H4 (cell line): Measurements from ENCODE around the gene MRTFA. TPM values are rescaled to one million over a fixed set of nuclear protein-coding genes. Genes with fewer than 3 reads are reported as not detected.
"Not testable (repeated sequence)": the region's sequence is repeated elsewhere in the genome, so short reads cannot be mapped to it uniquely, and the experiment has no call there.

Source experiments
- DNase-seq: peaks from one replicate; pipeline ENCODE4 v3.0.0-alpha.2; 2015; ENCODE audit warnings: low spot score
- total RNA-seq: library from RNA; depleted of rRNA; stranded (reverse); fragments of >200 nt; shearing (Covaris generic); gene quantifications from 2 replicates; pipeline ENCODE4 v1.2.3, GENCODE V29; 2014; rRNA removed

The MRTFA gene
- 13.6 and 20.5 TPM in 2 replicates for total RNA-seq

GRCh38 chr22:40636380-40637182, at the start of gene MRTFA:
MRTFA (minus strand) TSS chr22:40636719.
- DNase-seq: peak; percentile 100

DNA sequence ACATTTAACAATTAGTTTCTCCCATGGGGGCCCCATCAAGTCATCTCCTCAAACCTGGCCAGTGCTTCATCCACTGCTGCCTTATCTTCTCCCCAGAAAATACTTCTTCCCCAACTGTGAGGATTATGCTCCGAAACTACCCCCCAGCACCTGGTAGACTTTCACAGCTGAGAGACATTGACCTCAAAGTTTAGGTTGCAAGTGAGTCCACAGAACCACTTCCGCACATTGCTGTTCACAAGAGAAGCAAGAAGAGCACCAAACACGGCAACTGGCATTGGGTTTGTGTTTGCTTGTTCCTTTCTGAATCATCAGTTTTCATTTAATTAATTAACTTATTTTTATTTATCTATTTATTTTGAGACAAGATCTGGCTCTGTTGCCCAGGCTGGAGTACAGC, 48.9 kb upstream of the MRTFA start:
- DNase-seq: no peak

GRCh38 chr22:40684728-40685127, 48.2 kb upstream of the MRTFA start:
- DNase-seq: no peak

GRCh38 chr22:40681451-40681850, 44.9 kb upstream of the MRTFA start:
- DNase-seq: no peak

DNA sequence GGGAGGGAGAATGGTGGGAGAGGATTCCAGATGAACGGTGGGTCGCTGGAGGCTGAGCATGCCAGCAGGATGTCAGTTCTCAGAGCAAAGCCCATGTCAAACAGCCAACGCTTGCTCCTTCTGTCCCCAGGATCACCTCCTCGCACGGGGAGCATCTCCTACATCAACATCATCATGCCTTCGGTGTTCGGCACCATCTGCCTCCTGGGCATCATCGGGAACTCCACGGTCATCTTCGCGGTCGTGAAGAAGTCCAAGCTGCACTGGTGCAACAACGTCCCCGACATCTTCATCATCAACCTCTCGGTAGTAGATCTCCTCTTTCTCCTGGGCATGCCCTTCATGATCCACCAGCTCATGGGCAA, 44.3 kb upstream of the MRTFA start:
- no peak for DNase-seq

- no peak for DNase-seq
Measured at GRCh38 chr22:40679964-40680818, 43.7 kb upstream of the MRTFA start.

DNA sequence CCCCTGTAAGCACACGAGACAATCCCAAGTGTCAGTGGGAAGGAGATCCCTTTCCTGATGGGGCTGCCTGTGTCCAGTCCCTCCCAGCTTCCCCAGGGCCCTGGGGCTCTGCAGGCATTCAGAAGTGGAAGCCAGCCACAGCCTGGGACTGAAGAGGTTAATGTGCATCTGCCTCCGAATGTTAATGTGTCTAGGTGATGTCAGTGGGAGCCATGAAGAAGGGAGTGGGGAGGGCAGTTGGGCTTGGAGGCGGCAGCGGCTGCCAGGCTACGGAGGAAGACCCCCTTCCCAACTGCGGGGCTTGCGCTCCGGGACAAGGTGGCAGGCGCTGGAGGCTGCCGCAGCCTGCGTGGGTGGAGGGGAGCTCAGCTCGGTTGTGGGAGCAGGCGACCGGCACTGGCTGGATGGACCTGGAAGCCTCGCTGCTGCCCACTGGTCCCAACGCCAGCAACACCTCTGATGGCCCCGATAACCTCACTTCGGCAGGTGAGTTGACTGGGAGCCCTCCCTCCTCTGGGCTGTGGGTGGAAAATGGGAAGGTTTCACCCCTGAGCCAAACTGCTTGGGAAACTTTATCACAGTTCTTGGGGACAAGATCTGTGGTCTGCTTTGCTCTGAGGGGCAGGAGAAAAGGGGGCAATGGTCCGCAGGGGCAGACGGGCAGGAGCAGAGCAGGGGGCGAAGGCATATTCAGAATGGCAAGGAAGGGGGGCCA, 42.9 kb upstream of the MRTFA start, which contains the start of gene MCHR1:
MCHR1 (plus strand) TSS at position 236 of the 715 bp plus-strand sequence; CDS start at position 405, 169 bp downstream.
- DNase-seq: no peak

DNA sequence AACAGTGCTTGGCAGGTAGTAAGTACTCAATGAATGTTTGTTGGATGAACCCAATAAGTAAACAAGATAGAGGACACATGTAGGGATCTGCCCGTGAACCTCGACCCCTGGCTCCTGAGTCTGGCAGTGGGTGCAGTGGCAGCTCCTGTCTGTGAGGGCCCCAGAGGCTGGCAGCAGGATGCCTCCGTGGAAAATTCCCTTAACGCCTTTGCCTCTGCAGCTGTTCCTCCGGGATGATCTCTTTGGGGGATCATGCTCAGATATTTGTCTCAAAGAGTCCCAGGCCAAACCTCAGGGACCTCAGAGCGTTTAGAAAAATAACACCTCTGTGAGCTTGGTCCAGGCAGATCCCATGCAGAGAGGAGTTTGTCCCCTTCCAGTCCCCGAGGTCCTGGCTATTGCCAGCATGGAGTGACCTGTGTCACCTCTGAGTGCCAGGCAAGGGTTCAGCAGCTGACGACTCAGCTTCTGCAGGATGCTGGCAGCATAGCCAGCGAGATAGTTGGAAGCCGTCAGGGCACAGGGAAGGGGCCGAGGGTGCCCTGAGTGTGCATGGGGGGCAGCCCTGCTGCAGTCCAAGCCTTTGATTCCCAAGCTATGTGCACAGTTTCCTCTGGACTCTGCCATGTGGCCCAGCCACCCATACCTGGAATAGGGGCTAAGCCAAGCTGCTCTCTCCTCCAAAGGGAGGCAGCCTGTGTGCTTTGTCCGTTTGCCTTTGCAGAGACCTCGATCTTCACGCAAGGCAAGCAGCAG, 42.2 kb upstream of the MRTFA start:
- DNase-seq: no peak

GRCh38 chr22:40676644-40677043, 40.1 kb upstream of the MRTFA start:
- no peak for DNase-seq

DNA sequence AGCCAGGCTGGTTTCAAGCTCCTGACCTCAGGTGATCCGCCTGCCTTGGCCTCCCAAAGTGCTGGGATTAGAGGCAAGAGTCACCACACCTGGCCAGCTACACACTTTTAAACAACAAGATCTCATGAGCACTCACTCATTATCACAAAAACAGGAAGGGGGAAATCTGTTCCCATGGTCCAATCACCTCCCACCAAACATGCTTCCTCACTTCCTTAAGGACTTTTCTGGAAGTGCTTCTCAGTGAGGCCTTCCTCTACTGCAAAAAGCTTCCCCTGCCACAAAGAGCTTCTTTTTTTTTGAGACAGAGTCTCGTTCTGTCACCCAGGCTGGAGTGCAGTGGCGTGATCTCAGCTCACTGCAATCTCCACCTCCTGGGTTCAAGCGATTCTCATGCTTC, 39.6 kb upstream of the MRTFA start:
- DNase-seq: not testable (repeated sequence)

- DNase-seq: no peak
Measured at GRCh38 chr22:40674274-40674673, 37.8 kb upstream of the MRTFA start.

- DNase-seq: no peak
Measured at GRCh38 chr22:40673017-40673416, 36.5 kb upstream of the MRTFA start.

DNA sequence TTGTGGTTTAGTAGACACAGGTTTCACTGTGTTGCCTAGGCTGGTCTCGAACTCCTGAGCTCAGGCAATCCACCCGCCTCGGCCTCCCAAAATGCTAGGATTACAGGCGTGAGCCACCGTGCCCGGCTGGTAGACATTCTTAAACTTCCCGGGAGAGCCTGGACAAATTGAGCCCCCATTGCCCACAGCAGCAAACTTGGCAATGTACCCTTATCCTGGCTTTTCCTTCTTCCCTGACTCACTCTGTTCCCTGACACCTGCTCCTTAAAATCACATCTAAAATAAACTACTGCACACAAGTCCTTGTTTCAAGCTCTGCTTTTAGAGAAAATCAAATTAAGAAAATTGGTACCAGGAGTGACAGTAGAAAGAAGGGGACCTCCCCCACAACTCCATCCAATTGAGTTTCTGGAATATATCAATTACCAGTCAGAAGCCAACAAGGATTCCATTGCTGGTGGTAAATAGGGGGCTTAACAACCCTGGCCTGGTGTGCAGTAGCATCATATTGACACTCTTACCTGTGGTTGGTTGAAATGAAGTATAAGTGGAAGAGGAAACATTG, 35.4 kb upstream of the MRTFA start:
- DNase-seq: no peak

DNA sequence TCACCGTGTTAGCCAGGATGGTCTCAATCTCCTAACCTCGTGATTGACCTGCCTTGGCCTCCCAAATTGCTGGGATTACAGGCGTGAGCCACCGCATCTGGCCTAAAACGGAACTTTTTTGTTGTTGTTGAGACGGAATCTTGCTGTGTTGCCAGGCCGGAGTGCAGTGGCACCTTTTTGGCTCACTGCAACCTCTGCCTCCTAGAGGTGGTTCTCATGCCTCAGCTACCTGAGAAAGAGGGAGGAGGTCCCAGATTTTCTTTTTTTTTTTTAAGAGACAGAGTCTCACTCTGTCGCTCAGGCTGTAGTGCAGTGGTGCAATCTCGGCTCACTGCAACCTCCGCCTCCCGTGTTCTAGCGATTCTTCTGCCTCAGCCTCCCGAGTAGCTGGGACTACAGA, 34.9 kb upstream of the MRTFA start:
- DNase-seq: no peak

GRCh38 chr22:40670058-40670457, 33.5 kb upstream of the MRTFA start:
- no peak for DNase-seq

DNA sequence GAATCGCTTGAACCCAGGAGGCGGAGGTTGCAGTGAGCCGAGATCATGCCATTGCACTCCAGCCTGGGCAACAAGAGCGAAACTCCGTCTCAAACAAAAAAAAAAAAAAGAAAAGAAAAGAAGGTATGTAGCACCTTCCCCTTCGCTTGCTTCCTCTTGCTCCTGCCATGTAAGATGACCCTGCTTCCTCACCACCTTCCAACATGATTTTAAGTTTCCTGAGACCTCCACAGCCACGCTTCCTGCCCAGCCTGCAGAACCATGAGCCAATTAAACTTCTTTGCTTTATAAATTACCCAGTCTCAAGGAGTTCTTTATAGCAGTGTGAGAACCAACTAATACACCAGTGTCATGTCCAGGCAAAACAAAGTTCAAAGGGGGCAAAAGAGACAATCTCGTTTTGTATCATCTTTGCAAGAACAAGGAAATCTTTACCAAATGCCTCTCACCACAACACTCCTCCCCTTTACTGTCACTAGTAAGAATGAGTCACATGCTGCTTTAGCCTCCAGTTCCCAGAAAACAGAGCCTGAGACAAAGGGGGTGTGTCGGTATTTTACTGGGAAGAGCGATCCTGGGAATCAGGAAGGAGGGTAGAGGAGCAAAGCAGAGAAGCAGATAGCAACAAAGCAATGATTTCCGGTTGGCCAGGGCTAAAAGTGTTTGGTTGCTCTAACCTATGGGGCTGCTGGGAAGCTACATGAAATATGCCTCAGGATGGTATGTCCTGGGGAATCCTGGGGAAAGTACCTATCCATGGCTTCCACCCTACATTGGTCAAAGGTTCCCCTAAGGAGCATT, 32.3 kb upstream of the MRTFA start:
- peak; percentile 83 for DNase-seq

DNA sequence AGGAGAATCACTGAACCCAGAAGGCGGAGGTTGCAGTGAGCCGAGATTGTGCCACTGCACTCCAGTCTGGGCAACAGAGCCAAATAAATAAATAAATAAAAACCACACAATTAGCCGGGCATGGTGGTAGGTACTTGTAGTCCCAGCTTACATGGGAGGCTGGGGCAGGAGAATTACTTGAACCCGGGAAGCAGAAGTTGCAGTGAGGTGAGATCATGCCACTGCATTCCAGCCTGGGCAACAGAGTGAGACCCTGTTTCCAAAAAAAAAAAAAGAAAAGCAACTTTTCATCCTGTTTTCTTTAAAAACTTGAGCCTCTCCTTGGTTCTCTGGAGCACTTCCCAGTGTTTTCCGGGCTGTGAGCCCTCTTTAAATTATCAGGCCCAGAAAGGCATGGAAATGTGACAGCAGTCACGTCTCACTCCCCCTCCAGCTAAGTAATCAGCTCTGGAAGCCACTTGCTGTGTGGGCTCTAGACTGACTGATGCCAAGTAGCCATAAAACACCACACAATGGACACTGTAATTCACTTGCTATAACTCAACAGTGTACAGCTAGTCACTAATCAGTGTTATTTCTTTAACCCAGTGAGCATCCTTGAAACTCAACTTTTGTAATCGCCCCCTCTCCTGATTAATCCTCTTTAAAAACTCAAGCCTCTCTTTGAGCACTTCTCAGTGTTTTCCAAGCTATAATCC, 29.8 kb upstream of the MRTFA start:
- DNase-seq: no peak

GRCh38 chr22:40665312-40665711, 28.8 kb upstream of the MRTFA start:
- DNase-seq: no peak

DNA sequence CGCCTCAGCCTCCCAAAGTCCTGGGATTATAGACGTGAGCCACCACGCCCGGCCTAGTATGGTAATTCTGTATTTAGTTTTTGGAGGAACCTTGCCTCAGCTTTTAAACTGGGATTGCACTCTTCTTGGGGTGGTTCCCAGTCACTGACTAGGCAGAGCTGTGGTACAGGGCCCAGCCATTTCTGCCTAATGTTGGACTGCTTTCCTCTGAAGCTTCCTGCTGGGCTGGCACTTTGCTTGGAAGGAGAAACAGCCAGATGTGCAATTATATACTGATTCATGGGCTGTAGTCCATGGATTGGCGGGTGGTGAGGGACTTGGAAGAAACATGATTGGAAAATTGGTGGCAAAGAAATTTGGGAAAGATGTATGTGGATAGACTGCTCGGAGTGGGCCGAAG, 25.2 kb upstream of the MRTFA start:
- DNase-seq: no peak

DNA sequence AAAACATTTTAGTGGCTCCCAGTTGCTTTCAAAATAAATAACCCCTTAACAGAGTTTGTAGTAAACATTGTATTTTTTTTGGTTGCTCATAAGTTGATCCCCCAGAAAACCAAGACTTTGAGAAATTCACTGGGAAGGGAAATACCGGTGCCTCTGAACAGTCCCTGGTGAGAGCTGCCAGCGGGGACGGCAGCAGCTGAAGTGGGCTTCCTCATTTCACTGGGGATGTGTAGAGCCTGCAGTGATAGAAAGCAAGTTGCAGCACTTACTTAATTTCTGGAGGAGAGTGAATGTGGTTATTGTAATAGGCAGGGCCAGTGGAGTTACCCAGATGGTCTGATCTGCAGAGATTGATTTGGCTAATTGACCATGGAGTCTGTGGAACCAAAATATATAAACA, 24.2 kb upstream of the MRTFA start:
- DNase-seq: no peak
